Measurements from ENCODE around the gene RPUSD4.

Gene RPUSD4

GRCh38 chr11:126212089-126212660 is 725 bp upstream of the RPUSD4 start:
- peak; percentile 37 for DNase-seq (ENCODE audit: low spot score)

GRCh38 chr11:126210871-126211235 is 597 bp downstream of the RPUSD4 start:
- DNase-seq (ENCODE audit: low spot score) = peak; percentile 26

- DNase-seq (ENCODE audit: low spot score) = no peak
Observed at GRCh38 chr11:126207896-126208295, 3.6 kb downstream of the RPUSD4 start.

GRCh38 chr11:126205359-126205758 is 6.1 kb downstream of the RPUSD4 start:
- DNase-seq (ENCODE audit: low spot score) = no peak

GRCh38 chr11:126202646-126203359 is 8.6 kb downstream of the RPUSD4 start:
- no peak for DNase-seq (ENCODE audit: low spot score)

- no peak for DNase-seq (ENCODE audit: low spot score)
Observed at GRCh38 chr11:126198648-126199047, 12.8 kb downstream of the RPUSD4 start.

- DNase-seq (ENCODE audit: low spot score) = peak; percentile 11
Observed at GRCh38 chr11:126197277-126197939, 14.0 kb downstream of the RPUSD4 start.

GRCh38 chr11:126195119-126195518 is 16.3 kb downstream of the RPUSD4 start:
- DNase-seq (ENCODE audit: low spot score) = no peak

GRCh38 chr11:126194121-126194543 is 17.3 kb downstream of the RPUSD4 start:
- peak; percentile 58 for DNase-seq (ENCODE audit: low spot score)

- no peak for DNase-seq (ENCODE audit: low spot score)
Observed at GRCh38 chr11:126193038-126193478, 18.4 kb downstream of the RPUSD4 start.

GRCh38 chr11:126192361-126192760 is 19.1 kb downstream of the RPUSD4 start:
- DNase-seq (ENCODE audit: low spot score) = no peak

GRCh38 chr11:126191379-126192073 is 19.9 kb downstream of the RPUSD4 start:
- no peak for DNase-seq (ENCODE audit: low spot score)

GRCh38 chr11:126190792-126191191 is 20.7 kb downstream of the RPUSD4 start:
- no peak for DNase-seq (ENCODE audit: low spot score)

GRCh38 chr11:126189109-126189929 is 22.1 kb downstream of the RPUSD4 start:
- no peak for DNase-seq (ENCODE audit: low spot score)

- no peak for DNase-seq (ENCODE audit: low spot score)
Observed at GRCh38 chr11:126188332-126189108, 22.9 kb downstream of the RPUSD4 start.

GRCh38 chr11:126186708-126187529 is 24.5 kb downstream of the RPUSD4 start:
- DNase-seq (ENCODE audit: low spot score) = no peak

GRCh38 chr11:126186025-126186698 is 25.3 kb downstream of the RPUSD4 start:
- no peak for DNase-seq (ENCODE audit: low spot score)

GRCh38 chr11:126185259-126186024 is 26.0 kb downstream of the RPUSD4 start:
- no peak for DNase-seq (ENCODE audit: low spot score)
